B cell (primary cell): ENCODE data around the gene TNNI3. TPM values are rescaled to one million over a fixed set of nuclear protein-coding genes. Genes with fewer than 3 reads are reported as not detected.

Experiments used
- ATAC-seq: fragments of 200-7000 bp; cut with Tn5 transposase; one replicate; pipeline ENCODE4 v1.10.0; 2021; ENCODE audit warnings: low read depth, mild to moderate bottlenecking, moderate number of reproducible peaks, moderate library complexity
- CTCF ChIA-PET: fragments of 350-600 bp; sonication (Branson Sonifier 250); formaldehyde crosslinking; loops from one replicate; lab custom pipeline; 2021; ENCODE audit warnings: antibody characterized with exemption, inconsistent platforms; lab: Charles Lee
- POLR2A ChIA-PET: fragments of 350-600 bp; sonication (Branson Sonifier 250); formaldehyde crosslinking; loops from one replicate; lab custom pipeline; 2021; ENCODE audit warnings: antibody characterized with exemption; lab: Charles Lee
- DNase-seq: peaks from one replicate; pipeline ENCODE4 v3.0.0; 2013
- H2AFZ ChIP-seq: 2 replicates; pipeline ENCODE4 v1.6.1; 2012; ENCODE audit warnings: mild to moderate bottlenecking, low read depth, low read length; ENCODE audit not compliant: insufficient read depth, poor library complexity, severe bottlenecking
- H3K27ac ChIP-seq, 2 donors: 1 replicate in 1 of 2; 2 replicates in 1 of 2; pipeline ENCODE4 v1.5.1; 2012 to 2013; ENCODE audit warnings: low read length in 2 of 2, mild to moderate bottlenecking in 2 of 2, moderate library complexity in 1 of 2
- H3K27me3 ChIP-seq, 4 experiments: fragments of 200-600 bp in 1 of 4; sonication (generic) in 1 of 4; replicated peaks in 1 of 4; 1 replicate in 2 of 4; 2 replicates in 2 of 4; pipeline versions ENCODE4 v1.6.1 to v1.7.0; 2013 to 2016; ENCODE audit warnings: low read length in 3 of 4, mild to moderate bottlenecking in 2 of 4, mixed read lengths in 1 of 4, moderate library complexity in 1 of 4; ENCODE audit not compliant: insufficient read depth in 4 of 4, control insufficient read depth in 3 of 4; ENCODE audit errors: control extremely low read depth in 1 of 4
- H3K36me3 ChIP-seq, 2 experiments: replicated peaks in 1 of 2; 1 replicate in 1 of 2; 2 replicates in 1 of 2; pipeline versions ENCODE4 v1.6.1 to v1.7.1; 2013; ENCODE audit warnings: low read length in 1 of 2; ENCODE audit not compliant: insufficient read depth in 2 of 2, control insufficient read depth in 1 of 2; ENCODE audit errors: control extremely low read depth in 1 of 2, extremely low read depth in 1 of 2
- H3K4me1 ChIP-seq, 2 donors: fragments of 200-600 bp in 1 of 2; sonication (generic) in 1 of 2; 1 replicate in 1 of 2; 2 replicates in 1 of 2; pipeline versions ENCODE4 v1.5.1 to v1.6.1; 2013 to 2017; ENCODE audit warnings: low read length in 2 of 2; ENCODE audit not compliant: control insufficient read depth in 2 of 2, insufficient read depth in 2 of 2
- H3K4me2 ChIP-seq: replicated peaks from 2 replicates; pipeline ENCODE3; 2012; ENCODE audit warnings: mild to moderate bottlenecking, low read depth, low read length; ENCODE audit not compliant: poor library complexity, severe bottlenecking
- H3K4me3 ChIP-seq, 5 experiments: fragments of 200-600 bp in 1 of 5; sonication (generic) in 1 of 5; 1 replicate in 3 of 5; 2 replicates in 2 of 5; pipeline versions ENCODE4 v1.5.1 to v1.7.0; 2011 to 2016; ENCODE audit warnings: low read length in 4 of 5, mild to moderate bottlenecking in 4 of 5, low read depth in 2 of 5, control low read depth in 1 of 5, moderate library complexity in 1 of 5; ENCODE audit not compliant: insufficient read depth in 1 of 5; ENCODE audit errors: control extremely low read depth in 1 of 5, extremely low read depth in 1 of 5
- H3K79me2 ChIP-seq: fragments of 200-600 bp; sonication (generic); one replicate; pipeline ENCODE4 v1.6.0; 2016; ENCODE audit warnings: low read length; ENCODE audit not compliant: control insufficient read depth, insufficient read depth
- H3K9ac ChIP-seq: fragments of 200-600 bp; sonication (generic); 2 replicates; pipeline ENCODE4 v1.6.1; 2017; ENCODE audit warnings: mild to moderate bottlenecking, low read length, moderate library complexity
- H3K9me3 ChIP-seq, 3 donors: one replicate each; pipeline versions ENCODE4 v1.6.1 to v1.7.1; 2013; ENCODE audit warnings: low read length in 2 of 3; ENCODE audit not compliant: control insufficient read depth in 2 of 3, insufficient read depth in 1 of 3; ENCODE audit errors: control extremely low read depth in 1 of 3
- H4K20me1 ChIP-seq: 2 replicates; pipeline ENCODE4 v1.6.0; 2012; ENCODE audit warnings: mild to moderate bottlenecking, low read length; ENCODE audit not compliant: insufficient read depth, control insufficient read depth, poor library complexity, severe bottlenecking
- H3K27ac Mint-ChIP-seq: one replicate; pipeline ENCODE4 v1.8.0; 2021; ENCODE audit warnings: mixed read lengths
- H3K27me3 Mint-ChIP-seq: one replicate; pipeline ENCODE4 v1.8.0; 2021; ENCODE audit warnings: mixed read lengths
- H3K4me1 Mint-ChIP-seq: one replicate; pipeline ENCODE4 v1.8.0; 2021; ENCODE audit warnings: mixed read lengths
- H3K4me3 Mint-ChIP-seq: one replicate; pipeline ENCODE4 v1.8.0; 2021; ENCODE audit warnings: mixed read lengths
- H3K9me3 Mint-ChIP-seq: one replicate; pipeline ENCODE4 v1.8.0; 2022; ENCODE audit warnings: mixed read lengths; ENCODE audit not compliant: insufficient read depth
- EZH2 ChIP-seq: IDR thresholded peaks from 2 replicates; pipeline ENCODE4 v1.6.1; 2012; ENCODE audit warnings: borderline replicate concordance, low read depth, mild to moderate bottlenecking, moderate library complexity, low read length; ENCODE audit not compliant: insufficient read depth, poor library complexity, severe bottlenecking
- WGBS: methylation state at CpG from one replicate; pipeline ENCODE4 v1.1.5; 2013; ENCODE audit warnings: missing lambda C conversion rate; ENCODE audit not compliant: insufficient coverage; 5-methylcytosine and 5-hydroxymethylcytosine counted together
- intact Hi-C: fragments of 100-400 bp; cut with micrococcal nuclease; formaldehyde crosslinking; loops from one replicate; pipeline ENCODE4 v1.10.0; 2022
- polyA plus RNA-seq: library from polyadenylated mRNA; depleted of rRNA; stranded (reverse); fragments of >200 nt; gene quantifications from 2 replicates; pipeline ENCODE4 v1.2.3, GENCODE V29; 2012
- total RNA-seq, 2 donors: library from RNA; stranded (reverse); fragments of 120-200 nt in 1 of 2; gene quantifications; 1 replicate in 1 of 2; 2 replicates in 1 of 2; pipeline versions ENCODE4 v1.2.3 to v1.2.4, GENCODE V29; 2013 to 2022
- TF ChIP-seq, protein P1 (sequence below): fragments of 200-600 bp; IDR thresholded peaks from one replicate; pipeline ENCODE4 v1.8.0; 2022; ENCODE audit warnings: antibody characterized with exemption, mild to moderate bottlenecking

TNNI3 gene
- total and polyA plus RNA-seq, 2 donors (not counting 1 experiment from before 2014, with no cell fraction given), result not detected

DNA sequence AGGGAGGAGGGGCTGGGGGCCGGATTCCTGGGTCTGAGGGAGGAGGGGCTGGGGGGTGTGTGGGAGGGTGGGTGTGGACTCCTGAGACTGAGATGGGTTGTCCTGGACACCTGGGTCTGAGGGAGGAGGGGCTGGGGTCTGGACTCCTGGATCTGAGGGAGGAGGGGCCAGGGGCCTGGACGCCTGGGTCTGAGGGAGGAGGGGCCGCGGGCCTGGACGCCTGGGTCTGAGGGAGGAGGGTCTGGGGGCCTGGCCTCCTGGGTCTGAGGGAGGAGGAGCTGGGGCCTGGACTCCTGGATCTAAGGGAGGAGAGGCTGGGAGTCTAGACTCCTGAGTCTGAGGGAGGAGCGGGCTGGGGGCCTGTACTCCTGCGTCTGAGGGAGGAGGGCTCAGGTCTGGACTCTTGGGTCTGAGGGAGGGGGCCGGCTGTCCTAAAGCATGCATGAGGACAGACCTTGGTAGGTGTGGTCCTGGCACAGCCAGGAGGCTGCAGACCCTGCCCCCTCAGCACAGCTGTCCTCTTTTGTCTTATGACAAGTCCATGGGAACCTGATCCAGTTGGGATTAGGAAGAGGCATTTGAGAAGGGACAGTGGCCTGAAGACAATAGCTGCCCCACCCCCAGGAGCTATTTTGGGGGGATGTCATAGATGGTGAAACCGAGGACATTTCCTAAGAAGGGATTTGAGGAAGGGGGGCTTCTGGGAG lies 9.8 kb downstream of the TNNI3 start:
- no peak for TF ChIP-seq EZH2
- TF ChIP-seq, protein P1, sequence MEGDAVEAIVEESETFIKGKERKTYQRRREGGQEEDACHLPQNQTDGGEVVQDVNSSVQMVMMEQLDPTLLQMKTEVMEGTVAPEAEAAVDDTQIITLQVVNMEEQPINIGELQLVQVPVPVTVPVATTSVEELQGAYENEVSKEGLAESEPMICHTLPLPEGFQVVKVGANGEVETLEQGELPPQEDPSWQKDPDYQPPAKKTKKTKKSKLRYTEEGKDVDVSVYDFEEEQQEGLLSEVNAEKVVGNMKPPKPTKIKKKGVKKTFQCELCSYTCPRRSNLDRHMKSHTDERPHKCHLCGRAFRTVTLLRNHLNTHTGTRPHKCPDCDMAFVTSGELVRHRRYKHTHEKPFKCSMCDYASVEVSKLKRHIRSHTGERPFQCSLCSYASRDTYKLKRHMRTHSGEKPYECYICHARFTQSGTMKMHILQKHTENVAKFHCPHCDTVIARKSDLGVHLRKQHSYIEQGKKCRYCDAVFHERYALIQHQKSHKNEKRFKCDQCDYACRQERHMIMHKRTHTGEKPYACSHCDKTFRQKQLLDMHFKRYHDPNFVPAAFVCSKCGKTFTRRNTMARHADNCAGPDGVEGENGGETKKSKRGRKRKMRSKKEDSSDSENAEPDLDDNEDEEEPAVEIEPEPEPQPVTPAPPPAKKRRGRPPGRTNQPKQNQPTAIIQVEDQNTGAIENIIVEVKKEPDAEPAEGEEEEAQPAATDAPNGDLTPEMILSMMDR, result no peak
- Histone ChIP-seq H3K79me2 (no peaks in the 10 kb centered on the region), H3K9me3 (peaks cover 0 to 21% (median 3%) of the 10 kb centered on the region in 3 donors), H3K4me3 (no peak overlapping the region), H3K27ac (no peak overlapping the region), H3K27me3 (peaks cover 0 to 65% (median 31%) of the 10 kb centered on the region in 4 experiments), H3K4me2 (no peak overlapping the region), H3K36me3 (no peaks in the 10 kb centered on the region), H3K9ac (no peak overlapping the region), H4K20me1 (no peaks in the 10 kb centered on the region), H2AFZ (no peak overlapping the region), H3K4me1 (peaks cover 14% of the 10 kb centered on the region in 2 donors)
- ChIA-PET CTCF (interaction anchor here (0.5 to 1.3 kb wide), 2 partner anchors 350 to 362 kb away, joined by 3 read pairs; no protein-coding TSS in a partner anchor), POLR2A (interaction anchor here (0.7 kb wide), 1 partner anchor 418 kb away, joined by 4 read pairs; no protein-coding TSS in a partner anchor)
- intact Hi-C loops, result no loop called here
- no peak overlapping the region for H3K27ac Mint-ChIP-seq
- H3K9me3 Mint-ChIP-seq, result peaks cover 5% of the 10 kb centered on the region
- peaks cover 10% of the 10 kb centered on the region for H3K4me1 Mint-ChIP-seq
- peaks cover 47% of the 10 kb centered on the region for H3K27me3 Mint-ChIP-seq
- H3K4me3 Mint-ChIP-seq, result no peak overlapping the region
- 66% methylated on average over 6 of the region's 9 CpGs for WGBS
- no peak for DNase-seq
- no peak for ATAC-seq

DNA sequence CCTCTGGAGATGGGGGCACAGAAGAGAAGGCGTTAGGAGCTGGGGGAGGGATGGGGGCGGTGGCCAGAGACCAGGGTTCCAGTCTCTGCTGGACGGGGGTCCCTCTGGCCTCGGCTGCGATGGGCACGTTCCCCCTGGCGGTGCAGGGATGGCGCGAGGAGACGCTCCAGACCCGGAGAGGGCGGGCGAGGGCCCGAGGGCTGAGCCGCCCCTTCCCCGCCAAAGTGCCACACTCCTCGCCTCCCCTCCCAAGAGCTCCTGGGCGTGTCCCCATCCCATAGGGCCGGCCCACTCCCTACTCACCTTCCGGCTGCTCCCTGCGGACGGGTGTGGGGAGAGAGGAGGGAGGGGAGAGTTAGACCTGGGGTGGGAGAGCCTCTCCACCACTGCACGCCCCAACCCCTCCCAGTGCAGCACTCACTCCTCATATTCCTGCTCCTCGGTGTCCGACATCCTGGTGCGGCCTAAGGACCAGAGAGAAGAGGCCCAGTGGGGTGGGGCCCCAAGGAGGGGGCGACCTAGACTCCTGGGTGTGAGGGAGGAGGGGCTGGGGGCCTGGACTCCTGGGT lies 10.7 kb downstream of the TNNI3 start:
- ChIA-PET CTCF (interaction anchor here (0.8 to 1.3 kb wide), 2 partner anchors 238 to 351 kb away, joined by 3 read pairs; no protein-coding TSS in a partner anchor), POLR2A (interaction anchor here (0.5 to 0.7 kb wide), 2 partner anchors 25 to 419 kb away, joined by 4 read pairs; no protein-coding TSS in a partner anchor)
- H3K9ac ChIP-seq, result no peak overlapping the region
- H3K9me3 ChIP-seq, result peaks cover 0 to 14% (median 0%) of the 10 kb centered on the region in 3 donors
- TF ChIP-seq EZH2, result no peak
- TF ChIP-seq, protein P1, result no peak
- H4K20me1 ChIP-seq, result no peaks in the 10 kb centered on the region
- no peak overlapping the region for H3K4me3 ChIP-seq
- WGBS, result 6% methylated on average over 11 of the region's 27 CpGs
- Mint-ChIP-seq H3K4me3 (no peak overlapping the region), H3K4me1 (peaks cover 5% of the 10 kb centered on the region), H3K9me3 (peaks cover under 1% of the 10 kb centered on the region), H3K27me3 (peaks cover 47% of the 10 kb centered on the region), H3K27ac (no peak overlapping the region)
- no peak overlapping the region for H3K4me2 ChIP-seq
- peaks cover 14% of the 10 kb centered on the region in 2 donors for H3K4me1 ChIP-seq
- H3K79me2 ChIP-seq, result no peaks in the 10 kb centered on the region
- intact Hi-C loops, result no loop called here
- no peak overlapping the region for H2AFZ ChIP-seq
- peaks cover 0 to 70% (median 32%) of the 10 kb centered on the region in 4 experiments for H3K27me3 ChIP-seq
- no peak overlapping the region for H3K27ac ChIP-seq
- DNase-seq (no peak), ATAC-seq (no peak)
- H3K36me3 ChIP-seq, result no peaks in the 10 kb centered on the region
